Parathyroid adenoma (tissue), 2 donors: Measurements from ENCODE around the gene HIP1.

ENCODE experiments used
- H2AFZ ChIP-seq: fragments of 300-600 bp; sonication (generic); one replicate; pipeline ENCODE4 v1.7.0; 2017; ENCODE audit warnings: antibody characterized with exemption, mild to moderate bottlenecking
- H3K27ac ChIP-seq: fragments of 300-600 bp; sonication (generic); one replicate; pipeline ENCODE4 v1.7.0; 2017
- H3K27me3 ChIP-seq: fragments of 300-600 bp; sonication (generic); one replicate; pipeline ENCODE4 v1.7.0; 2017; ENCODE audit warnings: low read length; ENCODE audit not compliant: control insufficient read depth, insufficient read depth
- H3K36me3 ChIP-seq: fragments of 300-600 bp; sonication (generic); one replicate; pipeline ENCODE4 v1.7.0; 2017; ENCODE audit warnings: low read length; ENCODE audit not compliant: control insufficient read depth, insufficient read depth
- H3K4me1 ChIP-seq: fragments of 300-600 bp; sonication (generic); one replicate; pipeline ENCODE4 v1.7.0; 2017; ENCODE audit warnings: control low read depth
- H3K4me2 ChIP-seq: fragments of 300-600 bp; sonication (generic); one replicate; pipeline ENCODE4 v1.7.0; 2017; ENCODE audit warnings: low read length
- H3K4me3 ChIP-seq: fragments of 300-600 bp; sonication (generic); one replicate; pipeline ENCODE4 v1.7.0; 2017; ENCODE audit warnings: low read depth, low read length
- H3K79me2 ChIP-seq: fragments of 300-600 bp; sonication (generic); one replicate; pipeline ENCODE4 v1.7.0; 2017; ENCODE audit warnings: control low read depth
- H3K9ac ChIP-seq: fragments of 300-600 bp; sonication (generic); one replicate; pipeline ENCODE4 v1.7.0; 2017; ENCODE audit warnings: mild to moderate bottlenecking
- H3K9me3 ChIP-seq: fragments of 300-600 bp; sonication (generic); one replicate; pipeline ENCODE4 v1.7.0; 2017; ENCODE audit warnings: low read length; ENCODE audit not compliant: control insufficient read depth
- CTCF ChIP-seq: fragments of 300-600 bp; sonication (generic); IDR thresholded peaks from one replicate; pipeline ENCODE4 v1.7.0; 2017; ENCODE audit warnings: antibody characterized with exemption, mild to moderate bottlenecking
- donor health status: primary hyperparathyroidism.

HIP1 gene

GRCh38 chr7:75716992-75717626 lies 21.6 kb downstream of the HIP1 start:
- Histone ChIP-seq H3K36me3 (no peaks in the 10 kb centered on the region), H3K4me3 (no peak overlapping the region), H3K79me2 (no peaks in the 10 kb centered on the region), H3K9ac (no peak overlapping the region), H3K9me3 (no peaks in the 10 kb centered on the region), H3K4me1 (no peaks in the 10 kb centered on the region), H3K4me2 (no peak overlapping the region), H3K27ac (no peak overlapping the region), H3K27me3 (no peaks in the 10 kb centered on the region), H2AFZ (no peak overlapping the region)
- TF ChIP-seq CTCF = no peak

- Histone ChIP-seq H3K27ac (no peak overlapping the region), H3K4me3 (no peak overlapping the region), H3K4me1 (no peaks in the 10 kb centered on the region), H3K79me2 (no peaks in the 10 kb centered on the region), H3K4me2 (no peak overlapping the region), H2AFZ (no peak overlapping the region), H3K9ac (no peak overlapping the region), H3K36me3 (no peaks in the 10 kb centered on the region), H3K9me3 (no peaks in the 10 kb centered on the region), H3K27me3 (no peaks in the 10 kb centered on the region)
- no peak for TF ChIP-seq CTCF
Measured at GRCh38 chr7:75715864-75716263, 22.9 kb downstream of the HIP1 start.

- Histone ChIP-seq H3K4me1 (no peaks in the 10 kb centered on the region), H3K4me3 (no peak overlapping the region), H3K27me3 (no peaks in the 10 kb centered on the region), H3K9ac (no peak overlapping the region), H3K27ac (peak overlapping the region; percentile 22), H2AFZ (no peak overlapping the region), H3K36me3 (no peaks in the 10 kb centered on the region), H3K9me3 (no peaks in the 10 kb centered on the region), H3K79me2 (peaks cover 4% of the 10 kb centered on the region), H3K4me2 (no peak overlapping the region)
- TF ChIP-seq CTCF = no peak
Measured at GRCh38 chr7:75712517-75713361, 26.0 kb downstream of the HIP1 start.

- Histone ChIP-seq H3K9me3 (no peaks in the 10 kb centered on the region), H3K9ac (no peak overlapping the region), H3K36me3 (no peaks in the 10 kb centered on the region), H3K4me2 (no peak overlapping the region), H3K4me3 (no peak overlapping the region), H3K27me3 (no peaks in the 10 kb centered on the region), H2AFZ (no peak overlapping the region), H3K27ac (peak overlapping the region; percentile 48), H3K4me1 (no peaks in the 10 kb centered on the region), H3K79me2 (peaks cover 4% of the 10 kb centered on the region)
- TF ChIP-seq CTCF = no peak
Measured at GRCh38 chr7:75711656-75712514, 26.9 kb downstream of the HIP1 start.
